Esophagus squamous epithelium (tissue), 5 donors: Measurements from ENCODE around the gene RPS19BP1. TPM values are rescaled to one million over a fixed set of nuclear protein-coding genes. Genes with fewer than 3 reads are reported as not detected.

Experiments used
- DNase-seq: peaks from one replicate; lab custom pipeline; 2025; lab: John Stamatoyannopoulos, UW
- H3K27ac ChIP-seq, 4 donors: fragments of 200-600 bp; sonication (generic); one replicate each; pipeline ENCODE4 v1.5.1; 2016 to 2019; ENCODE audit warnings: mild to moderate bottlenecking in 1 of 4
- H3K27me3 ChIP-seq, 4 donors: fragments of 200-600 bp; sonication (generic); 1 replicate in 3 of 4; 2 replicates in 1 of 4; pipeline versions ENCODE4 v1.5.1 to v1.6.0; 2017 to 2021; ENCODE audit warnings: antibody characterized with exemption in 1 of 4
- H3K36me3 ChIP-seq, 3 donors: fragments of 200-600 bp; sonication (generic); one replicate each; pipeline ENCODE4 v1.5.1; 2016 to 2019
- H3K4me1 ChIP-seq, 3 donors: fragments of 200-600 bp; sonication (generic); one replicate each; pipeline ENCODE4 v1.5.1; 2017 to 2019
- H3K4me3 ChIP-seq, 4 donors: fragments of 200-600 bp; sonication (generic); 1 replicate in 3 of 4; 2 replicates in 1 of 4; pipeline ENCODE4 v1.5.1; 2016 to 2019; ENCODE audit warnings: mild to moderate bottlenecking in 2 of 4, moderate library complexity in 1 of 4
- H3K9me3 ChIP-seq, 3 donors: fragments of 200-600 bp; sonication (generic); one replicate each; pipeline ENCODE4 v1.5.1; 2016 to 2019
- POLR2A ChIP-seq, 4 donors: fragments of 450-650 bp; IDR thresholded peaks; one replicate each; pipeline ENCODE4 v1.6.1; 2017; ENCODE audit warnings: antibody characterized with exemption in 4 of 4, mild to moderate bottlenecking in 4 of 4, moderate library complexity in 3 of 4
- WGBS, 2 donors: methylation state at CpG; one replicate each; pipeline ENCODE4 v1.1.5; 2018; 5-methylcytosine and 5-hydroxymethylcytosine counted together
- intact Hi-C: fragments of 100-400 bp; cut with DNase I; formaldehyde crosslinking; loops from one replicate; pipeline ENCODE4 v1.15.0; 2022
- total RNA-seq, 4 donors: library from RNA; depleted of rRNA; stranded (reverse); fragments of >200 nt; gene quantifications; one replicate each; pipeline ENCODE4 v1.1.0, GENCODE V29; 2016
- TF ChIP-seq, protein P1 (sequence below), 6 experiments: fragments of 450-650 bp in 4 of 6; fragments of 200-600 bp in 2 of 6; sonication (generic) in 2 of 6; IDR thresholded peaks; one replicate each; pipeline ENCODE4 v1.5.1; 2016 to 2019; ENCODE audit warnings: antibody characterized with exemption in 6 of 6, mild to moderate bottlenecking in 4 of 6, moderate library complexity in 4 of 6
- donor health status: DM: yes; HTN: yes; CAD: no.

RPS19BP1 gene
- total RNA-seq, 4 donors from 2014 or later: 70.9 to 109 (median 88.1) TPM

- intact Hi-C loops: loop anchor here (10.0 kb wide), 1 partner anchor 173 kb away; the partner anchor contains the start of gene SYNGR1
These were observed 15.1 kb downstream of the RPS19BP1 start for GRCh38 chr22:39517470-39517869.

DNA sequence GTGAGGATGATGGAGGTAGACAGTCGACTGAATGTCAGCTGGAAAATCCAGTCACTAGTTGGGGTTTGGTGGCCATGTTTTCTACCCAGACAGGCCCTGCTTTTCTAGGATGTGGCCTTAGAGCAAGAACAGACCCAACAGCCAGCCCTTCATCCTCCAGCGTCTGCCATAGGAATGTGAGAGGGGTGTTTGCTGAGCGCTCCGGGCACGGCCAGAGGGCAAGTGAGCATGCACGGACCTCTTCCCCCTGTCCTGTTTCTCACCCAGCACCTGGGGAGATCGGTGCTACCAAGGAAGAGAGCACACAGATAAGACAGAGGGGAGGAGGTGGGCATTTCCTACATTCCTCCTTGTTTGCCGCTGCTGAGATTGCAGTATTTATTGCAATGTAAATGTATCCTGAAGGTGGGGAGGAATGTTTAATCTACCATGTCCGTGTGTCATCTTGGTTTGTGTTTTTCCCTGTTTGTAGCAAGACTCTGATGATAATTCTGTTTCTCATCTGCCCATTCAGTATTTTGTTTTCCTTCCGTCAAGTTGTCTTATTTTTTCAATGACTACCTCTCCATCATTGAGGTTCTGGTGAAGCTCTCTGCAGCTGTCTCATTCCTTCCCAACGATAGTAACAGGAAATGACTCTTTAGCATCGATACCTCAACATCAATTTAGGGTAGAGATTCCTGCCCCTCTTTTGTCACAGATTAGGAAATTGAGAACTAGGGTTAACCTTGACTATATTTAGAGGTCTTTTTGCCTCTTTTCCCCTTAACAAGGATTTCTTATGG, 17.1 kb downstream of the RPS19BP1 start:
- intact Hi-C loops: loop anchor here (10.0 kb wide), 1 partner anchor 171 kb away; the partner anchor contains the start of gene SYNGR1
- 84 to 90% methylated on average over 10 to 12 of the region's 12 CpGs for WGBS, 2 donors
- peaks cover 0 to 73% (median 30%) of the 10 kb centered on the region in 3 donors for H3K36me3 ChIP-seq
- no peak for DNase-seq
- no peaks in the 10 kb centered on the region for H3K27me3 ChIP-seq
- H3K4me3 ChIP-seq: no peak overlapping the region
- no peak overlapping the region for H3K27ac ChIP-seq
- peaks cover 7 to 28% (median 8%) of the 10 kb centered on the region in 3 donors for H3K4me1 ChIP-seq
- no peaks in the 10 kb centered on the region for H3K9me3 ChIP-seq
- TF ChIP-seq POLR2A (IDR thresholded peaks at IDR 0.05): no peak
- TF ChIP-seq, protein P1, sequence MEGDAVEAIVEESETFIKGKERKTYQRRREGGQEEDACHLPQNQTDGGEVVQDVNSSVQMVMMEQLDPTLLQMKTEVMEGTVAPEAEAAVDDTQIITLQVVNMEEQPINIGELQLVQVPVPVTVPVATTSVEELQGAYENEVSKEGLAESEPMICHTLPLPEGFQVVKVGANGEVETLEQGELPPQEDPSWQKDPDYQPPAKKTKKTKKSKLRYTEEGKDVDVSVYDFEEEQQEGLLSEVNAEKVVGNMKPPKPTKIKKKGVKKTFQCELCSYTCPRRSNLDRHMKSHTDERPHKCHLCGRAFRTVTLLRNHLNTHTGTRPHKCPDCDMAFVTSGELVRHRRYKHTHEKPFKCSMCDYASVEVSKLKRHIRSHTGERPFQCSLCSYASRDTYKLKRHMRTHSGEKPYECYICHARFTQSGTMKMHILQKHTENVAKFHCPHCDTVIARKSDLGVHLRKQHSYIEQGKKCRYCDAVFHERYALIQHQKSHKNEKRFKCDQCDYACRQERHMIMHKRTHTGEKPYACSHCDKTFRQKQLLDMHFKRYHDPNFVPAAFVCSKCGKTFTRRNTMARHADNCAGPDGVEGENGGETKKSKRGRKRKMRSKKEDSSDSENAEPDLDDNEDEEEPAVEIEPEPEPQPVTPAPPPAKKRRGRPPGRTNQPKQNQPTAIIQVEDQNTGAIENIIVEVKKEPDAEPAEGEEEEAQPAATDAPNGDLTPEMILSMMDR (IDR thresholded peaks at IDR 0.05): no peak

More at GRCh38 chr22:39517470-39517869, 15.1 kb downstream of the RPS19BP1 start:
- Histone ChIP-seq H3K36me3 (peaks cover 14 to 68% (median 37%) of the 10 kb centered on the region in 3 donors), H3K27me3 (no peaks in the 10 kb centered on the region), H3K27ac (no peak overlapping the region), H3K4me1 (peaks cover 17 to 42% (median 19%) of the 10 kb centered on the region in 3 donors), H3K9me3 (no peaks in the 10 kb centered on the region), H3K4me3 (no peak overlapping the region)
- TF ChIP-seq, protein P1 (IDR thresholded peaks at IDR 0.05): no peak
- no peak for TF ChIP-seq POLR2A (IDR thresholded peaks at IDR 0.05)
- DNase-seq: no peak
- WGBS, 2 donors: 75 to 88% methylated on average over 3 of the region's 3 CpGs

DNA sequence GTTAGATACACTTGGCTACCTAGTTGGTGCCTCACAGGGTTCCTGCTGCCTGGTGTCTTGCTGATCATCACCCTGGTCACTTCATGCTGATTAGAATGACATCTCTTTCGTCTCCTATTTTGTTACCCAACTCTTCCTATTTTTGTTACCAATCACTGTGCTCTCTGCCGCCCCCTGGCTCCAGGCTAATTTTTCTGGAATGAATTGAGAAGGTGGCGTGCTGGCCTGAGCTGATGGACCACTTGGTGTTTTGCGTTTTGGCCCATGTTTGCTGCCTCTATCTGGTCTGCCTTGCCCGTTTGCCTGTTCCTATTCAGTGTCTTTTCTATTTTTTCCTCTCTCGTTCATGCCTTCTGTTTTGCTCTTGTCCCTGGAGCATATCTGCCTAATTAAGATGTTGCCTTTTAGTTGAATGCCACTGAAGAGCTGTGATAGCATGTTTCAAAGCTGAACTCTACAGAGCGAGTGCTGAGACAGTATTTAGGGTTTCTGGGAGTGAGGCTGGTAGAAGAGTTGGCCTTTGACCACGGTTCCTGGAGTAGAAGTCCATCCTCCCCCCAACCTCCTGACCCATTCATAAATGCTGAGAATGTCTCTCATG, 18.1 kb downstream of the RPS19BP1 start:
- no peaks in the 10 kb centered on the region for H3K27me3 ChIP-seq
- peaks cover 3 to 83% (median 30%) of the 10 kb centered on the region in 3 donors for H3K36me3 ChIP-seq
- H3K4me3 ChIP-seq: no peak overlapping the region
- H3K4me1 ChIP-seq: peaks cover 7 to 27% (median 8%) of the 10 kb centered on the region in 3 donors
- peak overlapping the region in 1 of 4 donors; percentile 24 for H3K27ac ChIP-seq
- H3K9me3 ChIP-seq: no peaks in the 10 kb centered on the region
- intact Hi-C loops: loop anchor here (10.0 kb wide), 1 partner anchor 170 kb away; the partner anchor contains the start of gene SYNGR1
- TF ChIP-seq, protein P1 (IDR thresholded peaks at IDR 0.05): peak in 5 of 6 experiments; percentile 55 to 76 (median 66)
- TF ChIP-seq POLR2A (IDR thresholded peaks at IDR 0.05): no peak
- 34 to 38% methylated on average over 8 of the region's 8 CpGs for WGBS, 2 donors
- no peak for DNase-seq

DNA sequence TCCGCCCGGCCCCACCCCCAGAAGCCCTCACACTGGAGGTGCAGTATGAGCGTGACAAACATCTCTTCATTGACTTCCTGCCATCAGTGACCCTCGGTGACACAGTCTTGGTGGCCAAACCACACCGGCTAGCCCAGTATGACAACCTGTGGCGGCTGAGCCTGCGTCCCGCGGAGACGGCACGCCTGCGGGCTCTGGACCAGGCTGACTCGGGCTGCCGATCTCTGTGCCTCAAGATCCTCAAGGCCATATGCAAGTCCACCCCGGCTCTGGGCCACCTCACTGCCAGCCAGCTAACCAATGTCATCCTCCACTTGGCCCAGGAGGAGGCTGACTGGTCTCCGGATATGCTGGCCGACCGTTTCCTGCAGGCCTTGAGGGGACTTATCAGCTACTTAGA, 18.8 kb downstream of the RPS19BP1 start:
- 80 to 92% methylated on average over 7 to 16 of the region's 18 CpGs for WGBS, 2 donors
- intact Hi-C loops: loop anchor here (10.0 kb wide), 1 partner anchor 169 kb away; the partner anchor contains the start of gene SYNGR1
- TF ChIP-seq, protein P1 (IDR thresholded peaks at IDR 0.05): no peak
- no peak for TF ChIP-seq POLR2A (IDR thresholded peaks at IDR 0.05)
- Histone ChIP-seq H3K4me1 (peaks cover 2 to 20% (median 3%) of the 10 kb centered on the region in 3 donors), H3K9me3 (no peaks in the 10 kb centered on the region), H3K4me3 (no peak overlapping the region), H3K27me3 (no peaks in the 10 kb centered on the region), H3K36me3 (peaks cover 6 to 90% (median 30%) of the 10 kb centered on the region in 3 donors), H3K27ac (no peak overlapping the region)
- DNase-seq: no peak
